Pancreas (tissue), 10 donors: ENCODE measurements around the gene CST2. TPM values are rescaled to one million over a fixed set of nuclear protein-coding genes. Genes with fewer than 3 reads are reported as not detected.
A peak's percentile ranks its signal among the peaks of the same experiment; 100 is the strongest.

Experiments used
- ATAC-seq, 4 donors: fragments of 200-7000 bp; cut with Tn5 transposase; one replicate each; pipeline versions ENCODE4 v1.8.0 to v1.9.1; 2020; ENCODE audit warnings: mild to moderate bottlenecking in 4 of 4, moderate library complexity in 4 of 4
- DNase-seq, 6 donors: peaks; one replicate each; pipeline ENCODE4 v3.0.0-alpha.2; 2020
- FAIRE-seq: peaks from 2 replicates; lab custom pipeline; 2012; peaks lifted over from hg19 to GRCh38; lab: Jason Lieb, UNC
- H3K27ac ChIP-seq, 4 donors: fragments of 200-600 bp; sonication (generic); 1 replicate in 3 of 4; 2 replicates in 1 of 4; pipeline versions ENCODE4 v1.5.0 to v1.8.0; 2020
- H3K27me3 ChIP-seq, 4 donors: fragments of 200-600 bp; one replicate each; pipeline ENCODE4 v1.8.0; 2021
- H3K36me3 ChIP-seq, 3 donors: fragments of 200-600 bp; sonication (generic) in 1 of 3; one replicate each; pipeline versions ENCODE4 v1.5.0 to v1.8.0; 2020 to 2021
- H3K4me1 ChIP-seq, 3 donors: fragments of 200-600 bp; one replicate each; pipeline ENCODE4 v1.8.0; 2021
- H3K4me3 ChIP-seq, 4 donors: fragments of 200-600 bp; sonication (generic) in 2 of 4; one replicate each; pipeline versions ENCODE4 v1.5.0 to v1.8.0; 2020 to 2021
- H3K9me3 ChIP-seq, 4 donors: fragments of 200-600 bp; one replicate each; pipeline ENCODE4 v1.8.0; 2021
- CTCF ChIP-seq, 4 donors: fragments of 200-600 bp; sonication (generic) in 3 of 4; IDR thresholded peaks; one replicate each; pipeline versions ENCODE4 v1.5.0 to v1.8.0; 2021; ENCODE audit warnings: antibody characterized with exemption in 4 of 4
- WGBS, 2 donors: extraction: QIAGEN DNeasy Blood & Tissue Kit; methylation state at CpG; one replicate each; pipeline ENCODE4 v1.1.7; 2013; 5-methylcytosine and 5-hydroxymethylcytosine counted together
- intact Hi-C, 3 donors: fragments of 100-400 bp; cut with DNase I; formaldehyde crosslinking; loops; one replicate each; pipeline versions ENCODE4 v1.11.1 to v1.14.2; 2022
- polyA plus RNA-seq, 2 donors: library from polyadenylated mRNA; stranded (reverse); fragments of 200-250 nt; gene quantifications; one replicate each; pipeline ENCODE4 v1.2.3, GENCODE V29; 2013
- total RNA-seq, 6 donors: library from RNA; stranded (reverse); fragmentation: NEBNext Ultra II Directional in 4 of 6; extraction: Animal tissue kit (Norgen Biotek cat#: 25700) in 4 of 6; gene quantifications; one replicate each; pipeline versions ENCODE4 v1.2.1 to v1.2.4, GENCODE V29; 2021 to 2023
- donor health status: healthy with polysubstance abuse.
- donor health status: DM: no; HTN: no; CAD: no; lungs with moderate emphysema.
- donor health status: DM: no; HTN: no; CAD: no.
- donor health status: control.
- donor health status: control.
- donor health status: Bipolar disorder and iron deficiency.
- donor health status: DM: yes; HTN: yes; CAD: no.
- donor health status: DM: no; HTN: no; CAD: no.
- donor health status: DM: no; HTN: no; CAD: no.
- donor health status: DM: yes; HTN: yes; CAD: no.

Gene CST2
- total RNA-seq (1 to 10 TPM in 1 of 6 donors, under 1 TPM in 1, not detected in 4; 0.28 to 2.7 TPM), polyA plus RNA-seq (1 to 10 TPM; 2.3 to 7.5 TPM)

DNA sequence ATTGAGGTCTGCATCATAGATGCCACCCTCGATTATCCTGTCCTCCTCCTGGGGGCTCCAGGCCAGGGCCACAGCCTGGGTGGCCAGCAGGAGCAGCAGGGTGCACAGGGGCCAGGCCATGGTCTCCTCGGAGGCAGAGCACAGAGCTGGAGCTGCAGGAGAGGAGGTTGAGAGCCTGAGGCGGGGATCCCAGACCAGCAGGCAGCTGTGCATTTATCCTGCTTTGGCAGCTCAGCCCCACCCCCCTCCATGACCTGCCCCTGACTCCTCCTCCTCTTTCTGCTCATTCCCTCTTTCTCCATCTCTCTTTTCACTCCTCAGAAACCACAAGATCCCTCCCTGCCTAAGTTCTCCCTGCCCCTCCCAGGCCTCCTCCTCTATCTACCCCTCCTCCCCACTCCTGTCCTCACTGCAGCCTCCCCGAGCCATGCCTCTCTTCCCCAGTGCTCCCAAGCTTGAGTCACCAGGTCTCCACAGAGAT lies at the start of gene CST2:
TSS of gene CST2 (minus strand) at position 189 of the 481 bp plus-strand sequence. CDS start at position 120, 69 bp downstream.
- Histone ChIP-seq H3K27me3 (no peaks in the 10 kb centered on the region), H3K9me3 (no peaks in the 10 kb centered on the region), H3K27ac (no peak within 1 kb of the TSS), H3K4me3 (no peak within 1 kb of the TSS), H3K4me1 (no peaks in the 10 kb centered on the region), H3K36me3 (no peaks in the 10 kb centered on the region)
- 32 to 47% methylated on average over 4 of the region's 4 CpGs for WGBS, 2 donors
- no peak for FAIRE-seq
- ATAC-seq, result peak in 1 of 4 donors; percentile 41
- intact Hi-C loops, result no loop called here
- TF ChIP-seq CTCF (IDR thresholded peaks at IDR 0.05), result no peak
- no peak for DNase-seq

DNA sequence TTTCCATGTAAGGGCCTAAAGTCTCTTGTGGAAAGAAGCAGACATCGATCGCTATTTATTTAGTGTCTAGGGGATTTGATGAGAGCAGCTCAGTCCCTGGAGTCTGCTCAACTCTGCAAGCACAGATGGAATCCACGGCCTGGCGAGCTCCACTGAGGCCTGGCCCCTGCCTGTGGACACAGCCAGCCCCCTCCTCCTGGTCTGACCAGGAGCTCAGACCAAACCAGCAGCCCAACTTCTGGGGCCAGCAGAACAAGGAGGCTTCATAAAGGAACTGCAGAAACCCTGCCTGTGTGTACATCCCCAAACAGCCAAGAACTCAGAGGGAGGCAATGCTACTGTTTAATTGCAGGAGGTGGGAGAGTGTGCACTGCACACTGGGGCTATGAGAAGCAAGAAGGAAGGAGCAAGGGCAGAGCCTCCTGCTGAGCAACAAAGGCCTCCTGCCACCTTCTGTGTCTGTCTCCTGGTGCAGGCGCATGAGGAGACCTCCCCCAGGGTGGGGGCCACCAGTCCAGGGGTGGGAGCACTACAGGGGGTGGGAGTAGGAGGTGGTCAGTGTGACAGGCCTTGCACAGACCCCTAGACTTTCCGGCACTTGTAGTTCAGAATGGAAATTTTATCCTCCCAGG lies 49.2 kb upstream of the CST2 start:
- WGBS, 2 donors, result 65% methylated on average over 6 of the region's 6 CpGs
- H3K4me3 ChIP-seq, result no peak overlapping the region

DNA sequence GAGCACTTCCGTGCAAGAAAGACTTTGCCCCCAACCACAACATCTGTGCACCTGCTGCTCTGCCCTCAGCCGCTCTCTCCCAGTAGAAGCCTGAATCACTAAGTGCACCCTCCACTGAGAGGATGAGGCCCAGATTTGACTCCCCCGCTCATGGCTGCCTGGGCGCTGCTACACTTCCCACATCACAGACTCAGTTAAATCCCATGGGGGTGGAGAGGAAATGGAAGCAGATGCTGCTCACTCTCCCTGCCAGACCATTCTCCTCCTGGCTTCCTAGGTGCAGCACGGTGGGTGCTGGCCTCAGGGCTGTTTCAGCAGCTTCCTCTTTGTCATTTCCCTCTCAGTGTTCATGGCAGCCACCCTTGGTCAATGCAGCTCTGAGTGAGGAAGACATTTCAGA lies 48.2 kb upstream of the CST2 start:
- no peaks in the 10 kb centered on the region for H3K4me1 ChIP-seq
- H3K27me3 ChIP-seq, result no peaks in the 10 kb centered on the region
- H3K4me3 ChIP-seq, result no peak overlapping the region
- no peaks in the 10 kb centered on the region for H3K9me3 ChIP-seq
- H3K36me3 ChIP-seq, result no peaks in the 10 kb centered on the region
- DNase-seq (no peak), ATAC-seq (no peak), FAIRE-seq (no peak)
- intact Hi-C loops, result no loop called here
- H3K27ac ChIP-seq, result no peak overlapping the region
- TF ChIP-seq CTCF (IDR thresholded peaks at IDR 0.05), result no peak
- 67 to 78% methylated on average over 5 of the region's 5 CpGs for WGBS, 2 donors

More for the DNA sequence above, 49.2 kb upstream of the CST2 start:
- FAIRE-seq (no peak), ATAC-seq (no peak), DNase-seq (no peak)
- intact Hi-C loops, result no loop called here
- no peaks in the 10 kb centered on the region for H3K36me3 ChIP-seq
- H3K27ac ChIP-seq, result no peak overlapping the region
- no peaks in the 10 kb centered on the region for H3K27me3 ChIP-seq
- no peak for TF ChIP-seq CTCF (IDR thresholded peaks at IDR 0.05)
- no peaks in the 10 kb centered on the region for H3K9me3 ChIP-seq
- no peaks in the 10 kb centered on the region for H3K4me1 ChIP-seq

- no peak for TF ChIP-seq CTCF (IDR thresholded peaks at IDR 0.05)
- no peaks in the 10 kb centered on the region for H3K36me3 ChIP-seq
- no peak for DNase-seq
- no peaks in the 10 kb centered on the region for H3K9me3 ChIP-seq
- ATAC-seq, result no peak
- WGBS, 2 donors, result 41 to 45% methylated on average over 3 of the region's 3 CpGs
- H3K27ac ChIP-seq, result no peak overlapping the region
- H3K27me3 ChIP-seq, result no peaks in the 10 kb centered on the region
- intact Hi-C loops, result no loop called here
- FAIRE-seq, result no peak
- H3K4me1 ChIP-seq, result no peaks in the 10 kb centered on the region
- H3K4me3 ChIP-seq, result no peak overlapping the region
Observed at GRCh38 chr20:23873370-23874015, 47.0 kb upstream of the CST2 start.

DNA sequence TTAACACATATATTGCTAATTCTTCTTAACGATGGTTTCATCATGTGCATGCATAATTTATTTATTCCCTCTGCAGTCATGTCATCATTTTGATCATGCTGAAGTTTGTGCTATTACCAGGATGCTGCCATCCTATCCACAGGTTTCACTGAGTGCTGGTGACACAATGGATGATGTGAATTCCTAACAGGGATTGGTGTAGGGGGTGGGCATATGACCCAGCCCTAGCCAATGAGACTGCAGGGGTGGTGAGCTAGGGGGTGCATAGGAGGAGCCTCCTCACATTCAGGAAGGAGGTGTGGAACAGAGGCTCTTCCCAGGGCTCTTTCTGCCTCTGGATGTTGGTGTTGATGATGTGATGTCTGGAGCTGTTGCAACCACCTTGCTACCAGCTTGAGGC lies 45.5 kb upstream of the CST2 start:
- no peak for DNase-seq
- H3K36me3 ChIP-seq, result no peaks in the 10 kb centered on the region

More for the DNA sequence above, 45.5 kb upstream of the CST2 start:
- H3K9me3 ChIP-seq, result no peaks in the 10 kb centered on the region
- H3K27ac ChIP-seq, result no peak overlapping the region
- FAIRE-seq (no peak), ATAC-seq (no peak)
- intact Hi-C loops, result no loop called here
- H3K27me3 ChIP-seq, result no peaks in the 10 kb centered on the region
- no peaks in the 10 kb centered on the region for H3K4me1 ChIP-seq
- WGBS, 2 donors, result 68 to 82% methylated on average over 1 of the region's 1 CpG
- H3K4me3 ChIP-seq, result no peak overlapping the region
- no peak for TF ChIP-seq CTCF (IDR thresholded peaks at IDR 0.05)
